Stimulated activated CD4-positive, alpha-beta T cell treated with anti-CD3 and anti-CD28 coated beads, Interleukin-2, amount 100 ng/mL, for 4 hours (primary cell): ENCODE results near the gene NPM3.
A peak's percentile ranks its signal among the peaks of the same experiment; 100 is the strongest.
"Not testable (repeated sequence)": the region's sequence is repeated elsewhere in the genome, so short reads cannot be mapped to it uniquely, and the experiment has no call there.

Experiments used
- DNase-seq: peaks from one replicate; pipeline ENCODE4 v3.0.0-alpha.2; 2020; ENCODE audit warnings: low read depth

The NPM3 gene

GRCh38 chr10:101803511-101803910, 20.3 kb upstream of the NPM3 start:
- DNase-seq = no peak

- no peak for DNase-seq
These were observed 14.3 kb upstream of the NPM3 start for GRCh38 chr10:101797403-101798059.

GRCh38 chr10:101793526-101793925, 10.3 kb upstream of the NPM3 start:
- no peak for DNase-seq

GRCh38 chr10:101789686-101790085, 6.4 kb upstream of the NPM3 start:
- DNase-seq = no peak

- not testable (repeated sequence) for DNase-seq
These were observed 6.0 kb upstream of the NPM3 start for GRCh38 chr10:101789231-101789630.

GRCh38 chr10:101785801-101786200, 2.6 kb upstream of the NPM3 start:
- DNase-seq = no peak

GRCh38 chr10:101784558-101784957, 1.3 kb upstream of the NPM3 start:
- DNase-seq = no peak

- DNase-seq = no peak
These were observed 481 bp upstream of the NPM3 start for GRCh38 chr10:101783736-101784118.

GRCh38 chr10:101781984-101782810, 1.0 kb downstream of the NPM3 start:
- no peak for DNase-seq

- no peak for DNase-seq
These were observed 1.6 kb downstream of the NPM3 start for GRCh38 chr10:101781655-101781983.

GRCh38 chr10:101780818-101781654, 2.2 kb downstream of the NPM3 start:
- peak; percentile 55 for DNase-seq

GRCh38 chr10:101780187-101780817, 2.9 kb downstream of the NPM3 start:
- DNase-seq = no peak

GRCh38 chr10:101779544-101780186, 3.6 kb downstream of the NPM3 start:
- peak; percentile 72 for DNase-seq

- no peak for DNase-seq
These were observed 4.3 kb downstream of the NPM3 start for GRCh38 chr10:101778781-101779543.

- DNase-seq = no peak
These were observed 5.0 kb downstream of the NPM3 start for GRCh38 chr10:101778151-101778780.

- no peak for DNase-seq
These were observed 5.6 kb downstream of the NPM3 start for GRCh38 chr10:101777619-101778145.

- no peak for DNase-seq
These were observed 7.0 kb downstream of the NPM3 start for GRCh38 chr10:101776161-101776817.

- no peak for DNase-seq
These were observed 7.7 kb downstream of the NPM3 start, which contains the start of gene FGF8 for GRCh38 chr10:101775273-101776160. Gene FGF8, minus strand, starts transcription at chr10:101776114. Its CDS starts 214 bp downstream, at chr10:101775900.
